ENCODE data around the gene KCNJ5. TPM values are rescaled to one million over a fixed set of nuclear protein-coding genes. Genes with fewer than 3 reads are reported as not detected.

The KCNJ5 gene
- polyA plus RNA-seq, 1 donor (not counting 4 experiments of a cell fraction or from before 2014, with no cell fraction given) = 0.59 TPM

GRCh38 chr11:128904303-128904655 lies 13.1 kb downstream of the KCNJ5 start:
- no peak for DNase-seq (ENCODE audit: low read depth, low spot score)
- dilution Hi-C loops (cut with MboI; ENCODE audit: extremely low pct_ligation_motif_present, low sequenced_read_pairs) = no loop called here
- Histone ChIP-seq H3K9me1 (ENCODE audit: control insufficient read depth, extremely low read depth, insufficient read depth, low read length) (no peaks in the 10 kb centered on the region), H3K4me2 (ENCODE audit: control insufficient read depth, extremely low read depth, insufficient read depth, low read depth, low read length) (peak overlapping the region; percentile 79), H2AFZ (ENCODE audit: control insufficient read depth, low read length) (no peak overlapping the region), H3K4me1 (ENCODE audit: control insufficient read depth, extremely low read depth, insufficient read depth, low read length) (peaks cover 50% of the 10 kb centered on the region), H3K36me3 (ENCODE audit: control insufficient read depth in 2 of 2, extremely low read depth in 1 of 2, insufficient read depth in 2 of 2, low read length in 2 of 2) (no peaks in the 10 kb centered on the region), H3K79me2 (ENCODE audit: control insufficient read depth, insufficient read depth, low read length) (no peaks in the 10 kb centered on the region), H3K27ac (ENCODE audit: control insufficient read depth, insufficient read depth, low read length) (no peak overlapping the region), H3K9me3 (ENCODE audit: control insufficient read depth, low read depth, low read length) (no peaks in the 10 kb centered on the region), H3K9ac (ENCODE audit: control insufficient read depth, extremely low read depth, insufficient read depth, low read length) (no peak overlapping the region), H3K4me3 (ENCODE audit: control insufficient read depth in 2 of 3, extremely low read depth in 1 of 3, insufficient read depth in 2 of 3, low read depth in 1 of 3, low read length in 3 of 3) (no peak overlapping the region), H4K20me1 (ENCODE audit: control insufficient read depth, extremely low read depth, insufficient read depth, low read length) (no peaks in the 10 kb centered on the region), H3K27me3 (ENCODE audit: control insufficient read depth, extremely low read depth, insufficient read depth, low read length) (no peaks in the 10 kb centered on the region)
- no peak for FAIRE-seq
- TF ChIP-seq EZH2 (IDR thresholded peaks at IDR 0.05; ENCODE audit: low read length) = no peak
- TF ChIP-seq CTCF (optimal IDR thresholded peaks at IDR 0.05 in 1 of 3, IDR thresholded peaks at IDR 0.05 in 1 of 3, conservative IDR thresholded peaks at IDR 0.05 in 1 of 3; ENCODE audit: extremely low read depth in 1 of 3, insufficient read depth in 2 of 3, low read length in 3 of 3) = no peak

- H3K9ac ChIP-seq (ENCODE audit: control insufficient read depth, extremely low read depth, insufficient read depth, low read length) = peak overlapping the region; percentile 66
These were observed 13.6 kb downstream of the KCNJ5 start for GRCh38 chr11:128904656-128905344.

More at GRCh38 chr11:128904656-128905344, 13.6 kb downstream of the KCNJ5 start:
- dilution Hi-C loops (cut with MboI; ENCODE audit: extremely low pct_ligation_motif_present, low sequenced_read_pairs) = no loop called here
- H3K9me1 ChIP-seq (ENCODE audit: control insufficient read depth, extremely low read depth, insufficient read depth, low read length) = no peaks in the 10 kb centered on the region
- H3K4me1 ChIP-seq (ENCODE audit: control insufficient read depth, extremely low read depth, insufficient read depth, low read length) = peaks cover 55% of the 10 kb centered on the region
- H3K27me3 ChIP-seq (ENCODE audit: control insufficient read depth, extremely low read depth, insufficient read depth, low read length) = no peaks in the 10 kb centered on the region
- FAIRE-seq (peak; percentile 43), DNase-seq (ENCODE audit: low read depth, low spot score) (no peak)
- no peaks in the 10 kb centered on the region for H3K79me2 ChIP-seq (ENCODE audit: control insufficient read depth, insufficient read depth, low read length)
- peak overlapping the region; percentile 62 for H2AFZ ChIP-seq (ENCODE audit: control insufficient read depth, low read length)
- no peaks in the 10 kb centered on the region for H4K20me1 ChIP-seq (ENCODE audit: control insufficient read depth, extremely low read depth, insufficient read depth, low read length)
- peak overlapping the region; percentile 50 to 67 (median 63) for H3K4me3 ChIP-seq (ENCODE audit: control insufficient read depth in 2 of 3, extremely low read depth in 1 of 3, insufficient read depth in 2 of 3, low read depth in 1 of 3, low read length in 3 of 3)
- peak overlapping the region; percentile 79 for H3K4me2 ChIP-seq (ENCODE audit: control insufficient read depth, extremely low read depth, insufficient read depth, low read depth, low read length)
- no peaks in the 10 kb centered on the region for H3K9me3 ChIP-seq (ENCODE audit: control insufficient read depth, low read depth, low read length)
- no peak for TF ChIP-seq EZH2 (IDR thresholded peaks at IDR 0.05; ENCODE audit: low read length)
- H3K36me3 ChIP-seq (ENCODE audit: control insufficient read depth in 2 of 2, extremely low read depth in 1 of 2, insufficient read depth in 2 of 2, low read length in 2 of 2) = no peaks in the 10 kb centered on the region
- peak overlapping the region; percentile 57 for H3K27ac ChIP-seq (ENCODE audit: control insufficient read depth, insufficient read depth, low read length)
